Activated CD4-positive, alpha-beta T cell treated with anti-CD3 and anti-CD28 coated beads, Interleukin-2, amount 50 U/mL, for 1 hour (primary cell): ENCODE results near the gene TNF.

ENCODE experiments used
- DNase-seq: peaks from one replicate; pipeline ENCODE4 v3.0.0-alpha.2; 2020

The TNF gene

GRCh38 chr6:31575335-31575901 is at the start of gene TNF:
Gene TNF, plus strand, starts transcription at chr6:31575565. Its CDS starts 177 bp downstream, at chr6:31575742.
- peak; percentile 78 for DNase-seq

GRCh38 chr6:31525932-31526591 is 49.3 kb upstream of the TNF start:
- no peak for DNase-seq

- no peak for DNase-seq
Measured at GRCh38 chr6:31528307-31528777, 47.0 kb upstream of the TNF start.

GRCh38 chr6:31528821-31529328 is 46.5 kb upstream of the TNF start, which contains the start of gene MCCD1:
Gene MCCD1, plus strand, starts transcription at chr6:31528962. Its CDS starts 53 bp downstream, at chr6:31529015.
- DNase-seq = no peak

GRCh38 chr6:31529329-31530150 is 45.8 kb upstream of the TNF start:
- no peak for DNase-seq

- DNase-seq = no peak
Measured at GRCh38 chr6:31530659-31531058, 44.7 kb upstream of the TNF start.

- no peak for DNase-seq
Measured at GRCh38 chr6:31531162-31531561, 44.2 kb upstream of the TNF start.

GRCh38 chr6:31531771-31532643 is 43.4 kb upstream of the TNF start:
- no peak for DNase-seq

- DNase-seq = no peak
Measured at GRCh38 chr6:31532644-31533454, 42.5 kb upstream of the TNF start.

- no peak for DNase-seq
Measured at GRCh38 chr6:31533455-31533841, 41.9 kb upstream of the TNF start.

- no peak for DNase-seq
Measured at GRCh38 chr6:31534011-31534410, 41.4 kb upstream of the TNF start.

- no peak for DNase-seq
Measured at GRCh38 chr6:31534521-31535040, 40.8 kb upstream of the TNF start.

GRCh38 chr6:31535538-31536324 is 39.6 kb upstream of the TNF start:
- no peak for DNase-seq

GRCh38 chr6:31538805-31539400 is 36.5 kb upstream of the TNF start:
- DNase-seq = no peak

- DNase-seq = no peak
Measured at GRCh38 chr6:31540640-31541039, 34.7 kb upstream of the TNF start.

- DNase-seq = peak; percentile 70
Measured at GRCh38 chr6:31541059-31541657, 34.2 kb upstream of the TNF start.

- DNase-seq = peak; percentile 91
Measured at GRCh38 chr6:31541658-31542521, 33.5 kb upstream of the TNF start, which contains the start of gene DDX39B. Gene DDX39B, minus strand, starts transcription at chr6:31542003. Its CDS starts 1,471 bp downstream, at chr6:31540532.

- DNase-seq = no peak
Measured at GRCh38 chr6:31543639-31544038, 31.7 kb upstream of the TNF start.

GRCh38 chr6:31544676-31545075 is 30.7 kb upstream of the TNF start:
- no peak for DNase-seq
